A549 (cell line): ENCODE data around the gene VPS37D. TPM values are rescaled to one million over a fixed set of nuclear protein-coding genes. Genes with fewer than 3 reads are reported as not detected.

ENCODE experiments used
- ATAC-seq, 2 experiments: fragments of 200-7000 bp in 1 of 2; fragments of >200 bp in 1 of 2; cut with Nextera tagmentation in 1 of 2; cut with Tn5 transposase in 1 of 2; 3 replicates each; pipeline versions ENCODE4 v1.8.0 to v1.9.1; 2018 to 2020; ENCODE audit warnings: mild to moderate bottlenecking in 1 of 2, moderate library complexity in 1 of 2
- CTCF ChIA-PET: fragments of 300-600 bp; sonication (Branson Sonifier 250); formaldehyde crosslinking; extraction: SDS; loops from one replicate; lab custom pipeline; 2021; ENCODE audit warnings: antibody characterized with exemption, inconsistent platforms; lab: Yijun Ruan, JAX
- POLR2A ChIA-PET: fragments of 350-600 bp; formaldehyde crosslinking; extraction: SDS; loops from one replicate; lab custom pipeline; 2021; ENCODE audit warnings: antibody characterized with exemption, inconsistent platforms; lab: Yijun Ruan, JAX
- DNase-seq, 2 experiments: peaks; one replicate each; pipeline versions ENCODE4 v3.0.0 to v3.0.0-alpha.2; 2011 to 2016; ENCODE audit warnings: low read depth in 1 of 2, low spot score in 1 of 2
- FAIRE-seq: peaks from 2 replicates; lab custom pipeline; 2011; peaks lifted over from hg19 to GRCh38; lab: Jason Lieb, UNC
- H3K27ac ChIP-seq, 2 experiments: fragments of >200 bp; sonication (Bioruptor Twin); formaldehyde crosslinking; 3 replicates each; pipeline ENCODE4 v1.5.1; 2016 to 2017
- H3K4me1 ChIP-seq: fragments of >200 bp; sonication (Bioruptor Twin); formaldehyde crosslinking; 3 replicates; pipeline ENCODE4 v1.6.1; 2016
- H3K4me2 ChIP-seq: fragments of >200 bp; sonication (Bioruptor Twin); formaldehyde crosslinking; 3 replicates; pipeline ENCODE4 v1.6.1; 2016
- H3K4me3 ChIP-seq: fragments of >200 bp; sonication (Bioruptor Twin); formaldehyde crosslinking; 3 replicates; pipeline ENCODE4 v1.5.1; 2016
- H3K9me3 ChIP-seq: fragments of >200 bp; sonication (Bioruptor Twin); formaldehyde crosslinking; 3 replicates; pipeline ENCODE4 v1.6.1; 2016
- CBX2 ChIP-seq: fragments of 200-600 bp; sonication (generic); IDR thresholded peaks from 2 replicates; pipeline ENCODE4 v1.6.1; 2016; ENCODE audit warnings: low read depth, mild to moderate bottlenecking, borderline replicate concordance
- CBX8 ChIP-seq: fragments of 200-600 bp; sonication (generic); IDR thresholded peaks from 2 replicates; pipeline ENCODE4 v1.6.1; 2016
- CHD2 ChIP-seq: fragments of 150-350 bp; IDR thresholded peaks from 2 replicates; pipeline ENCODE4 v1.6.1; 2014; ENCODE audit warnings: low read length; ENCODE audit not compliant: partially characterized antibody
- CHD4 ChIP-seq: fragments of 200-600 bp; sonication (generic); IDR thresholded peaks from 2 replicates; pipeline ENCODE4 v1.6.1; 2016; ENCODE audit warnings: antibody characterized with exemption, mild to moderate bottlenecking, borderline replicate concordance
- FOXS1 ChIP-seq: fragments of 250-450 bp; sonication (Bioruptor Pico); IDR thresholded peaks from 2 replicates; pipeline ENCODE4 v1.5.0; 2020; ENCODE audit warnings: mild to moderate bottlenecking, moderate library complexity
- GATA3 ChIP-seq: IDR thresholded peaks from 2 replicates; pipeline ENCODE4 v1.6.1; 2012; ENCODE audit warnings: borderline replicate concordance
- HOXB13 ChIP-seq: fragments of 250-450 bp; sonication (Bioruptor Pico); IDR thresholded peaks from 2 replicates; pipeline ENCODE4 v1.5.0; 2020; ENCODE audit warnings: low read depth, mild to moderate bottlenecking, moderate library complexity
- HOXB5 ChIP-seq: fragments of 250-450 bp; sonication (Bioruptor Pico); IDR thresholded peaks from 2 replicates; pipeline ENCODE4 v1.5.0; 2020; ENCODE audit warnings: mild to moderate bottlenecking, moderate library complexity
- KDM1A ChIP-seq: fragments of 200-600 bp; sonication (generic); IDR thresholded peaks from 2 replicates; pipeline ENCODE4 v1.6.1; 2016; ENCODE audit warnings: low read depth, mild to moderate bottlenecking
- NFE2L2 ChIP-seq: fragments of 150-350 bp; conservative IDR thresholded peaks from 2 replicates; pipeline ENCODE4 v1.6.1; 2014; ENCODE audit warnings: low read length
- NPAS2 ChIP-seq: fragments of 250-450 bp; sonication (Bioruptor Pico); IDR thresholded peaks from 2 replicates; pipeline ENCODE4 v1.8.0; 2022; ENCODE audit warnings: mild to moderate bottlenecking, moderate library complexity, borderline replicate concordance
- TFCP2L1 ChIP-seq: fragments of 250-450 bp; sonication (Bioruptor Pico); IDR thresholded peaks from 2 replicates; pipeline ENCODE4 v1.5.0; 2021; ENCODE audit warnings: mild to moderate bottlenecking
- ZFP36 ChIP-seq: fragments of 450-650 bp; IDR thresholded peaks from 2 replicates; pipeline ENCODE4 v1.6.1; 2014; ENCODE audit warnings: borderline replicate concordance; ENCODE audit not compliant: partially characterized antibody
- WGBS: methylation state at CpG from one replicate; pipeline ENCODE4 v1.1.6; 2017; ENCODE audit errors: missing lambda C conversion rate; 5-methylcytosine and 5-hydroxymethylcytosine counted together
- polyA plus RNA-seq, 4 experiments: library from polyadenylated mRNA; depleted of rRNA in 3 of 4; stranded (reverse); fragments of >200 nt; fragmentation: RNase III in 1 of 4; extraction: RNeasy Plus Mini Kit Qiagen cat#74134 plus additional on column Dnase treatment in 1 of 4; gene quantifications; 2 replicates in 3 of 4; 3 replicates in 1 of 4; pipeline ENCODE4 v1.2.3, GENCODE V29; 2011 to 2017
- TF ChIP-seq, protein P1 (sequence below): fragments of 250-450 bp; sonication (Bioruptor Pico); IDR thresholded peaks from 2 replicates; pipeline ENCODE4 v1.5.0; 2021; ENCODE audit warnings: mild to moderate bottlenecking, moderate library complexity, borderline replicate concordance
- TF ChIP-seq, protein P2 (sequence below): fragments of 150-350 bp; IDR thresholded peaks from 2 replicates; pipeline ENCODE4 v1.6.1; 2014; ENCODE audit warnings: low read depth, mild to moderate bottlenecking, low read length
- TF ChIP-seq, protein P3 (sequence below): fragments of 250-450 bp; sonication (Bioruptor Pico); IDR thresholded peaks from 2 replicates; pipeline ENCODE4 v1.5.0; 2020; ENCODE audit warnings: low read depth, mild to moderate bottlenecking, moderate library complexity
- TF ChIP-seq, protein P4 (sequence below): fragments of 200-600 bp; sonication (generic); IDR thresholded peaks from 2 replicates; pipeline ENCODE4 v1.6.1; 2016; ENCODE audit warnings: antibody characterized with exemption, mild to moderate bottlenecking, moderate library complexity

VPS37D gene
- polyA plus RNA-seq, 2 of the 4 experiments (the other 2 are of a cell fraction) = 2.6 to 3.3 TPM

DNA sequence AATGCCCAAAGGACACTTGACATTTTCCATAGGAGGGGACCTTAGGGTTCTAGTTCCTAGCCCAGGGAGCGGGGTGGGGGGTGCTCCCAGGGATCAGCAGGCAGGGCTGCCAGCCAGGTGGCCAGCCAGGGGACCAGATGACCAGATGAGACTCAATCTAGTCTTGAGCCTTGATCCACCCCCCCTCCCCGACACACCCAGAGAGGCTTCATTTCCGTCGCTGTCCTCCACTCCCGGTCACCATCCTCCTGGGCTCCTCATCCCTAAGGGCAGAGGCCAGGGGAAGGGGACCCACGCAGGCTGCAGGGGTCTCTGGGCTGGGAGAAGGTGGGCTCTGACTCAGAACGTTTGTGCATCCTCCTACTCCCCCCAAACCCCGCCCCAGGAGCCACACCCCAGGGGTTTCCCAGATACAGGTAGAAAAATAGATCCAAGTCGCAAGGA lies 50.8 kb downstream of the VPS37D start:
- CTCF ChIA-PET = interaction anchor here (1.3 to 8.4 kb wide), 5 partner anchors 12 to 136 kb away, joined by 5 to 105 read pairs (median 32); no protein-coding TSS in a partner anchor
- Histone ChIP-seq H3K4me2 (peak overlapping the region; percentile 100), H3K9me3 (no peaks in the 10 kb centered on the region), H3K4me3 (peak overlapping the region; percentile 100), H3K4me1 (peaks cover 72% of the 10 kb centered on the region), H3K27ac (peak overlapping the region; percentile 99 to 100)
- no peak for TF ChIP-seq KDM1A
- TF ChIP-seq NPAS2 (CRISPR knock-in tag) = no peak
- no peak for TF ChIP-seq NFE2L2
- no peak for TF ChIP-seq GATA3
- TF ChIP-seq TFCP2L1 (CRISPR knock-in tag) = no peak
- TF ChIP-seq CBX2 = no peak
- no peak for TF ChIP-seq HOXB5 (CRISPR knock-in tag)
- TF ChIP-seq, protein P1, sequence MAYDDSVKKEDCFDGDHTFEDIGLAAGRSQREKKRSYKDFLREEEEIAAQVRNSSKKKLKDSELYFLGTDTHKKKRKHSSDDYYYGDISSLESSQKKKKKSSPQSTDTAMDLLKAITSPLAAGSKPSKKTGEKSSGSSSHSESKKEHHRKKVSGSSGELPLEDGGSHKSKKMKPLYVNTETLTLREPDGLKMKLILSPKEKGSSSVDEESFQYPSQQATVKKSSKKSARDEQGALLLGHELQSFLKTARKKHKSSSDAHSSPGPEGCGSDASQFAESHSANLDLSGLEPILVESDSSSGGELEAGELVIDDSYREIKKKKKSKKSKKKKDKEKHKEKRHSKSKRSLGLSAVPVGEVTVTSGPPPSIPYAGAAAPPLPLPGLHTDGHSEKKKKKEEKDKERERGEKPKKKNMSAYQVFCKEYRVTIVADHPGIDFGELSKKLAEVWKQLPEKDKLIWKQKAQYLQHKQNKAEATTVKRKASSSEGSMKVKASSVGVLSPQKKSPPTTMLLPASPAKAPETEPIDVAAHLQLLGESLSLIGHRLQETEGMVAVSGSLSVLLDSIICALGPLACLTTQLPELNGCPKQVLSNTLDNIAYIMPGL (CRISPR knock-in tag) = no peak
- TF ChIP-seq CHD2 = no peak
- no peak for TF ChIP-seq ZFP36
- no peak for TF ChIP-seq CBX8
- TF ChIP-seq HOXB13 (CRISPR knock-in tag) = no peak
- TF ChIP-seq, protein P2, sequence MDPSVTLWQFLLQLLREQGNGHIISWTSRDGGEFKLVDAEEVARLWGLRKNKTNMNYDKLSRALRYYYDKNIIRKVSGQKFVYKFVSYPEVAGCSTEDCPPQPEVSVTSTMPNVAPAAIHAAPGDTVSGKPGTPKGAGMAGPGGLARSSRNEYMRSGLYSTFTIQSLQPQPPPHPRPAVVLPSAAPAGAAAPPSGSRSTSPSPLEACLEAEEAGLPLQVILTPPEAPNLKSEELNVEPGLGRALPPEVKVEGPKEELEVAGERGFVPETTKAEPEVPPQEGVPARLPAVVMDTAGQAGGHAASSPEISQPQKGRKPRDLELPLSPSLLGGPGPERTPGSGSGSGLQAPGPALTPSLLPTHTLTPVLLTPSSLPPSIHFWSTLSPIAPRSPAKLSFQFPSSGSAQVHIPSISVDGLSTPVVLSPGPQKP = no peak
- no peak for TF ChIP-seq CHD4
- TF ChIP-seq, protein P3, sequence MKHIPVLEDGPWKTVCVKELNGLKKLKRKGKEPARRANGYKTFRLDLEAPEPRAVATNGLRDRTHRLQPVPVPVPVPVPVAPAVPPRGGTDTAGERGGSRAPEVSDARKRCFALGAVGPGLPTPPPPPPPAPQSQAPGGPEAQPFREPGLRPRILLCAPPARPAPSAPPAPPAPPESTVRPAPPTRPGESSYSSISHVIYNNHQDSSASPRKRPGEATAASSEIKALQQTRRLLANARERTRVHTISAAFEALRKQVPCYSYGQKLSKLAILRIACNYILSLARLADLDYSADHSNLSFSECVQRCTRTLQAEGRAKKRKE (CRISPR knock-in tag) = no peak
- TF ChIP-seq, protein P4, sequence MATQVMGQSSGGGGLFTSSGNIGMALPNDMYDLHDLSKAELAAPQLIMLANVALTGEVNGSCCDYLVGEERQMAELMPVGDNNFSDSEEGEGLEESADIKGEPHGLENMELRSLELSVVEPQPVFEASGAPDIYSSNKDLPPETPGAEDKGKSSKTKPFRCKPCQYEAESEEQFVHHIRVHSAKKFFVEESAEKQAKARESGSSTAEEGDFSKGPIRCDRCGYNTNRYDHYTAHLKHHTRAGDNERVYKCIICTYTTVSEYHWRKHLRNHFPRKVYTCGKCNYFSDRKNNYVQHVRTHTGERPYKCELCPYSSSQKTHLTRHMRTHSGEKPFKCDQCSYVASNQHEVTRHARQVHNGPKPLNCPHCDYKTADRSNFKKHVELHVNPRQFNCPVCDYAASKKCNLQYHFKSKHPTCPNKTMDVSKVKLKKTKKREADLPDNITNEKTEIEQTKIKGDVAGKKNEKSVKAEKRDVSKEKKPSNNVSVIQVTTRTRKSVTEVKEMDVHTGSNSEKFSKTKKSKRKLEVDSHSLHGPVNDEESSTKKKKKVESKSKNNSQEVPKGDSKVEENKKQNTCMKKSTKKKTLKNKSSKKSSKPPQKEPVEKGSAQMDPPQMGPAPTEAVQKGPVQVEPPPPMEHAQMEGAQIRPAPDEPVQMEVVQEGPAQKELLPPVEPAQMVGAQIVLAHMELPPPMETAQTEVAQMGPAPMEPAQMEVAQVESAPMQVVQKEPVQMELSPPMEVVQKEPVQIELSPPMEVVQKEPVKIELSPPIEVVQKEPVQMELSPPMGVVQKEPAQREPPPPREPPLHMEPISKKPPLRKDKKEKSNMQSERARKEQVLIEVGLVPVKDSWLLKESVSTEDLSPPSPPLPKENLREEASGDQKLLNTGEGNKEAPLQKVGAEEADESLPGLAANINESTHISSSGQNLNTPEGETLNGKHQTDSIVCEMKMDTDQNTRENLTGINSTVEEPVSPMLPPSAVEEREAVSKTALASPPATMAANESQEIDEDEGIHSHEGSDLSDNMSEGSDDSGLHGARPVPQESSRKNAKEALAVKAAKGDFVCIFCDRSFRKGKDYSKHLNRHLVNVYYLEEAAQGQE = no peak
- TF ChIP-seq FOXS1 (CRISPR knock-in tag) = no peak
- whole genome bisulfite sequencing = 1% methylated on average over 9 of the region's 9 CpGs
- POLR2A ChIA-PET = interaction anchor here (0.6 to 4.9 kb wide), 2 partner anchors 13 to 38 kb away, joined by 3 to 135 read pairs; no protein-coding TSS in a partner anchor
- ATAC-seq = peak in 1 of 2 experiments; percentile 0; a peak in 1 of 6 replicates
- no peak for FAIRE-seq
- no peak for DNase-seq
